Liver (tissue), 9 donors: ENCODE results near the gene ZNF618. TPM values are rescaled to one million over a fixed set of nuclear protein-coding genes. Genes with fewer than 3 reads are reported as not detected.

Experiments used
- DNase-seq: peaks from one replicate; pipeline ENCODE4 v3.0.0-alpha.2; 2017; ENCODE audit warnings: low spot score
- H3K27ac ChIP-seq, 2 donors: one replicate each; pipeline ENCODE4 v1.7.0; 2013; ENCODE audit warnings: inconsistent platforms in 2 of 2, low read length in 2 of 2, control low read depth in 1 of 2, low read depth in 1 of 2, mild to moderate bottlenecking in 1 of 2
- H3K27me3 ChIP-seq, 4 donors: one replicate each; pipeline versions ENCODE4 v1.6.1 to v1.7.0; 2013; ENCODE audit warnings: low read length in 3 of 4, inconsistent platforms in 1 of 4, mild to moderate bottlenecking in 1 of 4, moderate library complexity in 1 of 4; ENCODE audit not compliant: control insufficient read depth in 4 of 4, insufficient read depth in 4 of 4
- H3K36me3 ChIP-seq, 4 donors: one replicate each; pipeline versions ENCODE4 v1.6.1 to v1.7.0; 2013; ENCODE audit warnings: low read length in 3 of 4, mild to moderate bottlenecking in 3 of 4, low read depth in 1 of 4, moderate library complexity in 1 of 4; ENCODE audit not compliant: control insufficient read depth in 4 of 4, insufficient read depth in 3 of 4
- H3K4me1 ChIP-seq, 4 donors: one replicate each; pipeline versions ENCODE4 v1.6.1 to v1.7.0; 2013; ENCODE audit warnings: low read length in 3 of 4, mild to moderate bottlenecking in 3 of 4, moderate library complexity in 1 of 4; ENCODE audit not compliant: control insufficient read depth in 4 of 4, insufficient read depth in 4 of 4
- H3K4me3 ChIP-seq, 3 donors: one replicate each; pipeline versions ENCODE4 v1.6.1 to v1.7.0; 2013; ENCODE audit warnings: low read length in 3 of 3, control low read depth in 1 of 3, low read depth in 1 of 3, mild to moderate bottlenecking in 1 of 3
- H3K9ac ChIP-seq, 2 donors: one replicate each; pipeline ENCODE4 v1.7.0; 2013; ENCODE audit warnings: low read length in 2 of 2, mild to moderate bottlenecking in 2 of 2, moderate library complexity in 2 of 2, control low read depth in 1 of 2, low read depth in 1 of 2
- H3K9me3 ChIP-seq, 4 donors: one replicate each; pipeline versions ENCODE4 v1.6.1 to v1.7.0; 2013; ENCODE audit warnings: low read length in 3 of 4; ENCODE audit not compliant: control insufficient read depth in 4 of 4
- ATF3 ChIP-seq: IDR thresholded peaks from 2 replicates; pipeline ENCODE4 v1.6.1; 2016; ENCODE audit warnings: antibody characterized with exemption
- CTCF ChIP-seq: fragments of 150-350 bp; IDR thresholded peaks from 2 replicates; pipeline ENCODE4 v1.5.1; 2017; ENCODE audit warnings: improper control_type of control experiment, low read depth, low read length; ENCODE audit not compliant: missing input control
- EGR1 ChIP-seq, 2 donors: IDR thresholded peaks; 2 replicates each; pipeline ENCODE4 v1.6.1; 2016 to 2018; ENCODE audit warnings: antibody characterized with exemption in 2 of 2, low read depth in 2 of 2
- FOXA1 ChIP-seq: IDR thresholded peaks from 2 replicates; pipeline ENCODE4 v1.6.1; 2016; ENCODE audit warnings: antibody characterized with exemption
- GABPA ChIP-seq, 2 donors: IDR thresholded peaks in 1 of 2; conservative IDR thresholded peaks in 1 of 2; 2 replicates each; pipeline ENCODE4 v1.6.1; 2016; ENCODE audit warnings: antibody characterized with exemption in 2 of 2, mild to moderate bottlenecking in 1 of 2, moderate library complexity in 1 of 2
- HNF4A ChIP-seq, 2 donors: conservative IDR thresholded peaks; 2 replicates each; pipeline ENCODE4 v1.6.1; 2016; ENCODE audit warnings: antibody characterized with exemption in 2 of 2, mild to moderate bottlenecking in 2 of 2
- HNF4G ChIP-seq: IDR thresholded peaks from 2 replicates; pipeline ENCODE4 v1.6.1; 2016; ENCODE audit warnings: antibody characterized with exemption
- MAX ChIP-seq: IDR thresholded peaks from 2 replicates; pipeline ENCODE4 v1.6.1; 2016; ENCODE audit warnings: antibody characterized with exemption
- NR2F2 ChIP-seq: IDR thresholded peaks from 2 replicates; pipeline ENCODE4 v1.6.1; 2016; ENCODE audit warnings: antibody characterized with exemption
- RAD21 ChIP-seq, 2 donors: IDR thresholded peaks; 2 replicates each; pipeline ENCODE4 v1.6.1; 2016; ENCODE audit warnings: antibody characterized with exemption in 2 of 2, mild to moderate bottlenecking in 2 of 2
- REST ChIP-seq: IDR thresholded peaks from 2 replicates; pipeline ENCODE4 v1.6.1; 2016; ENCODE audit warnings: antibody characterized with exemption, mild to moderate bottlenecking
- RXRA ChIP-seq, 2 donors: IDR thresholded peaks; 2 replicates each; pipeline ENCODE4 v1.6.1; 2017 to 2018; ENCODE audit warnings: antibody characterized with exemption in 2 of 2, mild to moderate bottlenecking in 1 of 2
- SP1 ChIP-seq: IDR thresholded peaks from 2 replicates; pipeline ENCODE4 v1.6.1; 2018; ENCODE audit warnings: antibody characterized with exemption, mild to moderate bottlenecking
- TAF1 ChIP-seq: conservative IDR thresholded peaks from 2 replicates; pipeline ENCODE4 v1.6.1; 2016; ENCODE audit warnings: antibody characterized with exemption, mild to moderate bottlenecking
- YY1 ChIP-seq: IDR thresholded peaks from 2 replicates; pipeline ENCODE4 v1.6.1; 2016; ENCODE audit warnings: antibody characterized with exemption, mild to moderate bottlenecking
- ZBTB33 ChIP-seq: IDR thresholded peaks from 2 replicates; pipeline ENCODE4 v1.6.1; 2016; ENCODE audit warnings: antibody characterized with exemption
- WGBS: extraction: QIAGEN DNeasy Blood & Tissue Kit; methylation state at CpG from one replicate; pipeline ENCODE4 v1.1.7; 2013; 5-methylcytosine and 5-hydroxymethylcytosine counted together
- polyA plus RNA-seq, 2 donors: library from polyadenylated mRNA; stranded (reverse) in 1 of 2; unstranded in 1 of 2; fragments of 200-250 nt in 1 of 2; fragments of >200 nt in 1 of 2; fragmentation: Nextera tagmentation in 1 of 2; extraction: Ambion mirVana in 1 of 2; gene quantifications; one replicate each; pipeline versions ENCODE4 v1.2.1 to v1.2.3, GENCODE V29; 2013 to 2015
- total RNA-seq, 2 donors: library from RNA; depleted of rRNA; stranded (reverse); fragments of >200 nt; gene quantifications; one replicate each; pipeline ENCODE4 v1.2.3, GENCODE V29; 2014
- donor health status: healthy.
- donor health status: healthy.
- donor health status: healthy.
- donor health status: healthy.
- donor health status: healthy.

Gene ZNF618
- total and polyA plus RNA-seq, 4 donors, result 2.2 to 6.5 (median 3.7) TPM

GRCh38 chr9:114065304-114065703 is 189.2 kb downstream of the ZNF618 start:
- WGBS, result 86% methylated on average over 8 of the region's 8 CpGs

GRCh38 chr9:114069476-114070187 is 193.5 kb downstream of the ZNF618 start:
- Histone ChIP-seq H3K36me3 (peaks cover 13 to 58% (median 50%) of the 10 kb centered on the region in 4 donors), H3K27me3 (no peaks in the 10 kb centered on the region), H3K9me3 (no peaks in the 10 kb centered on the region), H3K9ac (no peak overlapping the region), H3K4me3 (no peak overlapping the region), H3K4me1 (peaks cover 8 to 73% (median 45%) of the 10 kb centered on the region in 4 donors), H3K27ac (no peak overlapping the region)
- 72% methylated on average over 9 of the region's 9 CpGs for WGBS
- no peak for DNase-seq
- no peak for TF ChIP-seq FOXA1
- TF ChIP-seq EGR1 (IDR thresholded peaks at IDR 0.05; ENCODE audit: low read depth in 2 of 2), result no peak
- no peak for TF ChIP-seq YY1
- TF ChIP-seq MAX, result no peak
- TF ChIP-seq CTCF, result no peak
- TF ChIP-seq RXRA (IDR thresholded peaks at IDR 0.05), result no peak
- TF ChIP-seq REST, result no peak
- TF ChIP-seq SP1, result no peak
- TF ChIP-seq RAD21 (IDR thresholded peaks at IDR 0.05), result no peak
- TF ChIP-seq HNF4G, result no peak
- no peak for TF ChIP-seq ZBTB33
- TF ChIP-seq HNF4A (conservative IDR thresholded peaks at IDR 0.05), result no peak
- no peak for TF ChIP-seq GABPA (IDR thresholded peaks at IDR 0.05 in 1 of 2, conservative IDR thresholded peaks at IDR 0.05 in 1 of 2)
- TF ChIP-seq TAF1, result no peak

More at GRCh38 chr9:114065304-114065703, 189.2 kb downstream of the ZNF618 start:
- Histone ChIP-seq H3K4me3 (no peak overlapping the region), H3K27me3 (no peaks in the 10 kb centered on the region), H3K9ac (no peak overlapping the region), H3K9me3 (no peaks in the 10 kb centered on the region), H3K27ac (no peak overlapping the region), H3K36me3 (peaks cover 16 to 75% (median 53%) of the 10 kb centered on the region in 4 donors), H3K4me1 (peaks cover 3 to 39% (median 14%) of the 10 kb centered on the region in 4 donors)
- peak; percentile 29 for DNase-seq
- no peak for TF ChIP-seq CTCF
- TF ChIP-seq MAX, result no peak
- no peak for TF ChIP-seq SP1
- no peak for TF ChIP-seq HNF4A (conservative IDR thresholded peaks at IDR 0.05)
- no peak for TF ChIP-seq ATF3
- TF ChIP-seq YY1, result no peak
- TF ChIP-seq NR2F2, result no peak
- no peak for TF ChIP-seq RXRA (IDR thresholded peaks at IDR 0.05)
